Fibroblast of mammary gland (primary cell): ENCODE data around the gene DDX39B.

Experiments
- DNase-seq: peaks from one replicate; pipeline ENCODE4 v3.0.0-alpha.2; 2010; ENCODE audit warnings: low read depth
- H3K4me3 ChIP-seq: 2 replicates; pipeline ENCODE4 v1.5.1; 2011; ENCODE audit warnings: low read depth, mild to moderate bottlenecking, low read length, moderate library complexity; ENCODE audit not compliant: control insufficient read depth
- TF ChIP-seq, protein P1 (sequence below): conservative IDR thresholded peaks from 2 replicates; pipeline ENCODE4 v1.5.1; 2011; ENCODE audit warnings: low read depth, low read length, inconsistent platforms; ENCODE audit not compliant: control insufficient read depth, insufficient read depth

Gene DDX39B

DNA sequence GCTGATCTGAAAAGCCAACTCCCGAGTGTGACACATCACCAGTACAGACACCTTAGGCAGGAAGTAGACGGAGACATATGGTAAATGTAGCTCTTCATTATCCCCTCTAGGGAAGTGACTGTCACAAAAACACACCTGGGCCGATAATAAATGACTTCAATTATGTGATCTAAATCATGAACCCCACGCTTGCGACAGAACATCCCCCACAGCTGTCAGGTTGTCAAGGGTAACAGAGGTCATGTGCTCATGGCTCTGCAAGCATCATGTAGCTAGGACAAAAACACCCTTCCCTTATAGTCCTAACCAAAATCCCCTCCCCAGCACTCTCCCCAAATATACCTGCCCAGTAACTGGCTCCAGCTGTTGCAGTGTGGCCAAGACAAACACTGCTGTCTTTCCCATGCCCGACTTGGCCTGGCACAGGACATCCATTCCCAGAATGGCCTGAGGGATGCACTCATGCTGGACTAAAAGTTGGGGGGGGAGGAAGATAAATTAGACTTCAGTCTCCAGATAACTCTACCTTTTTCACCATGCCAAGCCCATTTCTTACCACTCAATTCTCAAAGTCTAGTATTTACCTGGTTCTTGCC, 2.9 kb downstream of the DDX39B start:
- TF ChIP-seq, protein P1, sequence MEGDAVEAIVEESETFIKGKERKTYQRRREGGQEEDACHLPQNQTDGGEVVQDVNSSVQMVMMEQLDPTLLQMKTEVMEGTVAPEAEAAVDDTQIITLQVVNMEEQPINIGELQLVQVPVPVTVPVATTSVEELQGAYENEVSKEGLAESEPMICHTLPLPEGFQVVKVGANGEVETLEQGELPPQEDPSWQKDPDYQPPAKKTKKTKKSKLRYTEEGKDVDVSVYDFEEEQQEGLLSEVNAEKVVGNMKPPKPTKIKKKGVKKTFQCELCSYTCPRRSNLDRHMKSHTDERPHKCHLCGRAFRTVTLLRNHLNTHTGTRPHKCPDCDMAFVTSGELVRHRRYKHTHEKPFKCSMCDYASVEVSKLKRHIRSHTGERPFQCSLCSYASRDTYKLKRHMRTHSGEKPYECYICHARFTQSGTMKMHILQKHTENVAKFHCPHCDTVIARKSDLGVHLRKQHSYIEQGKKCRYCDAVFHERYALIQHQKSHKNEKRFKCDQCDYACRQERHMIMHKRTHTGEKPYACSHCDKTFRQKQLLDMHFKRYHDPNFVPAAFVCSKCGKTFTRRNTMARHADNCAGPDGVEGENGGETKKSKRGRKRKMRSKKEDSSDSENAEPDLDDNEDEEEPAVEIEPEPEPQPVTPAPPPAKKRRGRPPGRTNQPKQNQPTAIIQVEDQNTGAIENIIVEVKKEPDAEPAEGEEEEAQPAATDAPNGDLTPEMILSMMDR, result no peak
- peak overlapping the region; percentile 100 for H3K4me3 ChIP-seq
- no peak for DNase-seq

DNA sequence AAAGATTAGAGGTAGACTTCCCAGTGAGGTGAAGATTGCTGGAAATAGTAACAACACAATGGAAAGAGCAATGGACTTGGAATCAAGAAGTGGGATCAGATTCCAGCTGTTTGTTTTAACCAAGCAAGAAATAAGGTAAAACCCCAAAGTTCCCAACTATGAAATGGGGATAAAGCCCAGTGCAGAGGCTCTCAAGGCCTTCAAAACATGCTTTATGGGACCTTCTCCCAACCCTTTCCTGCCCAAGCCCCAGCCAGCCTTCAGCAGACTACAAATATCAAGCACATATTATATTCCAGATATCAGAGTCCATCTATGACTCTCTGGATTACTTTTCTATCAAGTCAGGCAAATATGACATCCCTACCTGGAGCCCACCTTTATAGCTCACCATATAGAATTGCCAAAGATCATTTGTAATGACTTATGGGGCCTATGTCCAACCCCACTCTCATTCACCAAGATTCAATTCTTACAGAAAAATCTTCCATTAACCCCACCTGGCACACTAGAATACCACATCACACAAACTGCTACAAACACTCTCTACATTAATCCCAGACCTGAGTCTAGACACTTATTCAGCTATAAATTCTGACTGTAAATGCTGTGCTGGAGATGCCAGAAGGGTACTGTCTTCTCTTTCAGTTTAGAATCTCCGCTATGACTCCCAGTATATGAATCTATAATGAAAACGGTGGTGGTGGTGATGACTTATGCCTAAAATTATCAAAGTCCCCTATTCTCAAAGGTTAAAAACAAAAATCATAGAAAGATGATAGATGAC, 6.1 kb downstream of the DDX39B start:
- no peak for DNase-seq
- no peak overlapping the region for H3K4me3 ChIP-seq
- TF ChIP-seq, protein P1, result no peak

DNA sequence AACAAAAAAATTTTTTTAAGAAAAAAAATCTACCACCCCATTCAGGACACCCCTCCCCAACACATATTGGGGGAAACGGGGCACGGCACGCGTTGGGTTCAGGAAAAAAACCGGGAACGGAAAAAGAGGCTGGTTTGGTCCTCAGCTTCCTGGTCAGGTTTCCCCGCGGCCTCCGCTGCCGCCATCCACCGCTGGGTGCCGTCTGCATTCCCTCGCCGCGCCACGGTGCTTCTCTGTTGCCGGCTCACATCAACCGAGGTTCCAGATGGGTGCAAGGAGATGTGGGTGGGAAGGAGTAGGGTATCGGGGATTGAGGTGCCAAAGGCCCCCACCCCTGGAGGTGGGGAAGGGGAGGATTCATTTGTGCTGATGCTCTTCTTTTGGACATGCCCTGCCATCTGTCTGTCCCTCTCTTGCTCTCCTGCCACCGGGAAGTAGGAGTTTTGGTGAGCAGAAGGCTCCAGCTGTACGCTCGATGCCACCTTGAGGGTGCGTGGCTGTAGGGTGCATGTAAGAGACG, 7.2 kb downstream of the DDX39B start:
- no peak for DNase-seq
- no peak overlapping the region for H3K4me3 ChIP-seq
- TF ChIP-seq, protein P1, result no peak

DNA sequence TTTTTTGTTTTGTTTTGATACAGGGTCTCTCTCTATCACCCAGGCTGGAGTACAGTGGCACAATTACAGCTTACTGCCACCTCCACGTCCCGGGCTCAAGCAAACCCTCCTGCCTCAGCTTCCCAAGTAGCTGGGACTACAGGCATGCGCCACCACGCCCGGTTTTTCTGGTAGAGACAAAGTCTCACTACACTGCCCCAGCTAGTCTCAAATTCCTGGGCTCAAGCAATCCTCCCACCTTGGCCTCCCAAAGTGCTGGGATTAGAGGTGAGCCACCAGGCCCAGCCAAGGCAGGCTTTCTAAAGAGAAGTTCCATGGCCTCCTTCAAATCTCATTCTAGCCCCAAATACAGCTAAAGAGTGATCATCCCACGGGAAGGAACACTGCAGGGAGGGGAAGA, 7.8 kb downstream of the DDX39B start:
- no peak for DNase-seq
- H3K4me3 ChIP-seq, result no peak overlapping the region
- TF ChIP-seq, protein P1, result no peak

DNA sequence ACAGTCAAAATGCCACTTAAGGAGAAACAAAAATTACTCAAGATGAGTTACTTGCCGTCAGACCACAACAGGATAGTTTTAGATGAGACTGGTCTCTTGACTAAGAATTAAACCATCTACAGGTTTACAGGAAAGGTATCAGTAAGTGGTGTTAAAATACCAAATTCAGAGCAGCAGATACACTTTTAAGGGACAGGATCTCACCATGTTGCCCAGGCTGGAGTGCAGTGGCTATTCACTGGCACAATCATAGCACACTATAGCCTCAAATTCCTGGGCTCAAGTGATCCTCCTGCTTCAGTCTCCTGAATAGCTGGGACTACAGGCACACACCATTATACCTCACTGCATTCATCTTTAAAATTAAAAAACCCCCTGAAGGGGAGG, 8.4 kb downstream of the DDX39B start:
- H3K4me3 ChIP-seq, result no peak overlapping the region
- no peak for DNase-seq
- TF ChIP-seq, protein P1, result no peak

DNA sequence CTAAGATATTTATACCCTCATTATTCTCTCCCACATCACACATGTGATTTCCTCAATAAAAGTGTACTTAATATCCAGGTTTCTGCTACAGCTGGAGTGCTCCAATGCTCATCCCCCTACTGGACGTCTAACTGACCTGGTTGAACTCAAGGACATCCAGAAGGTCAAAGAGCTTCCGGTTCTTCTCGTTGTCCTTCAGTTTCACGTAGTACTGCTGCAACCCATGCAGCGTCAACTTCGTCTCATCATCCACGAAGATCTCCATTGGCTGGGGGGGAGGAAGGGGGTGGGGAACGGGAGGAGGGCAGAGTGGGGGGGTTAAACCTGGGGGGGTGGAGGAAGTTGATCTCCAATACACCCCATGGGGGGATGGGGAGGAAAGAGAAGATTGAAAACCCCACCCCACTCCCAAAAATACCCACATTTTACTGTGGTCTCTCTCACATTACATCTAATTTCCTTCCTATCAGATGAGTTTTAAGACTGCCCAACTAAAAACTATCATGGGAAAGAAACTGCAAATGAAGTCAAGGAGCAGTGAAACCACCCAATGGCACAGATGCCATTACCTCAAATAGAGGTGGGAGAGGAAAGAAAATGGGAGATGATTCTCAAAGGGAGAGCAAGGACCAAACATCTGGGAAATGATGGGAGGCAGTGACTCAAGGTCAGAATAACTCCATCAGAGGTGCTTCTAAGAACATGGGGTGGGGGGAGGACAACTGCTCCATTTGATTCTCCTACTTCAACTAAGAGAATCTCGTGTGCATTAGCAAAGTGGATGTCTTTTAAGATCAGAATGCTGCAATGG, 9.0 kb downstream of the DDX39B start:
- TF ChIP-seq, protein P1, result no peak
- no peak for DNase-seq
- H3K4me3 ChIP-seq, result no peak overlapping the region
